H1 (cell line): ENCODE results near the gene SLC35F6. TPM values are rescaled to one million over a fixed set of nuclear protein-coding genes. Genes with fewer than 3 reads are reported as not detected.

Experiments
- CTCF ChIA-PET: fragments of 300-600 bp; sonication (Branson Sonifier 250); formaldehyde crosslinking; loops from one replicate; lab custom pipeline; 2021; ENCODE audit not compliant: partially characterized antibody; lab: Charles Lee
- POLR2A ChIA-PET: fragments of 300-600 bp; sonication (Branson Sonifier 250); formaldehyde crosslinking; loops from one replicate; lab custom pipeline; 2021; ENCODE audit warnings: inconsistent platforms; ENCODE audit not compliant: partially characterized antibody; lab: Charles Lee
- DNase-seq, 2 experiments: peaks; one replicate each; pipeline versions ENCODE4 v3.0.0 to v3.0.0-alpha.2; 2010 to 2022; ENCODE audit warnings: low spot score in 2 of 2, low read depth in 1 of 2, mixed read lengths in 1 of 2
- FAIRE-seq: peaks from 2 replicates; lab custom pipeline; 2011; peaks lifted over from hg19 to GRCh38; lab: Jason Lieb, UNC
- H2AFZ ChIP-seq: 2 replicates; pipeline ENCODE4 v1.8.1; 2012; ENCODE audit warnings: low read length, inconsistent platforms
- H2AK5ac ChIP-seq: 2 replicates; pipeline ENCODE4 v1.6.1; 2013; ENCODE audit warnings: low read depth, low read length
- H2BK120ac ChIP-seq: replicated peaks from 2 replicates; pipeline ENCODE3; 2013; ENCODE audit warnings: low read depth, low read length, inconsistent platforms
- H2BK12ac ChIP-seq: 2 replicates; pipeline ENCODE4 v1.6.1; 2013; ENCODE audit warnings: low read depth, low read length
- H2BK15ac ChIP-seq: 2 replicates; pipeline ENCODE4 v1.6.1; 2013; ENCODE audit warnings: low read length
- H2BK20ac ChIP-seq: 2 replicates; pipeline ENCODE4 v1.6.1; 2013; ENCODE audit warnings: low read length
- H2BK5ac ChIP-seq: 2 replicates; pipeline ENCODE4 v1.6.1; 2013; ENCODE audit warnings: low read depth, low read length
- H3K14ac ChIP-seq: 2 replicates; pipeline ENCODE4 v1.6.1; 2013; ENCODE audit warnings: inconsistent platforms; ENCODE audit not compliant: insufficient read length
- H3K18ac ChIP-seq: 2 replicates; pipeline ENCODE4 v1.6.1; 2013; ENCODE audit warnings: low read length; ENCODE audit errors: extremely low read depth
- H3K23ac ChIP-seq: 2 replicates; pipeline ENCODE4 v1.6.1; 2013; ENCODE audit warnings: inconsistent platforms; ENCODE audit not compliant: insufficient read length
- H3K23me2 ChIP-seq: 2 replicates; pipeline ENCODE4 v1.6.1; 2013; ENCODE audit warnings: low read depth, low read length
- H3K27ac ChIP-seq: 2 replicates; pipeline ENCODE4 v1.6.1; 2011; ENCODE audit warnings: low read depth, low read length, inconsistent platforms
- H3K27me3 ChIP-seq, 4 experiments: replicated peaks in 1 of 4; 1 replicate in 1 of 4; 2 replicates in 3 of 4; pipeline versions ENCODE4 v1.6.1 to v1.8.1; 2011 to 2013; ENCODE audit warnings: low read length in 3 of 4, mild to moderate bottlenecking in 3 of 4, inconsistent platforms in 2 of 4, mixed read lengths in 2 of 4, moderate library complexity in 1 of 4; ENCODE audit not compliant: control insufficient read depth in 3 of 4, insufficient read depth in 3 of 4; ENCODE audit errors: extremely low read depth in 1 of 4
- H3K36me3 ChIP-seq, 4 experiments: 2 replicates each; pipeline versions ENCODE4 v1.6.1 to v1.8.1; 2011 to 2013; ENCODE audit warnings: mild to moderate bottlenecking in 4 of 4, low read length in 3 of 4, moderate library complexity in 2 of 4, control low read depth in 1 of 4, inconsistent platforms in 1 of 4; ENCODE audit not compliant: insufficient read depth in 4 of 4, control insufficient read depth in 2 of 4
- H3K4ac ChIP-seq: replicated peaks from 2 replicates; pipeline ENCODE3; 2013; ENCODE audit warnings: low read length, low read depth, mixed read lengths, inconsistent platforms; ENCODE audit not compliant: insufficient read length
- H3K4me1 ChIP-seq, 4 experiments: replicated peaks in 1 of 4; 1 replicate in 1 of 4; 2 replicates in 3 of 4; pipeline versions ENCODE4 v1.6.1 to v1.8.1; 2011 to 2013; ENCODE audit warnings: low read length in 3 of 4, inconsistent platforms in 2 of 4, mixed read lengths in 1 of 4; ENCODE audit not compliant: insufficient read depth in 4 of 4, control insufficient read depth in 3 of 4
- H3K4me2 ChIP-seq, 2 experiments: 2 replicates each; pipeline versions ENCODE4 v1.6.1 to v1.8.1; 2011 to 2013; ENCODE audit warnings: low read depth in 2 of 2, low read length in 2 of 2, control low read depth in 1 of 2, inconsistent platforms in 1 of 2, mild to moderate bottlenecking in 1 of 2; ENCODE audit not compliant: insufficient read depth in 1 of 2
- H3K4me3 ChIP-seq, 4 experiments: fragments of 200-600, 300-600 bp in 1 of 4; sonication (generic), shearing (Covaris generic), sonication (Bioruptor Twin) in 1 of 4; 2 replicates each; pipeline versions ENCODE4 v1.5.1 to v1.8.1; 2011 to 2016; ENCODE audit warnings: low read length in 4 of 4, low read depth in 3 of 4, control low read depth in 2 of 4, inconsistent platforms in 2 of 4, mild to moderate bottlenecking in 2 of 4, mixed read lengths in 1 of 4, moderate library complexity in 1 of 4; ENCODE audit not compliant: insufficient read depth in 2 of 4; ENCODE audit errors: extremely low read depth in 1 of 4
- H3K56ac ChIP-seq: replicated peaks from 2 replicates; pipeline ENCODE3; 2013; ENCODE audit warnings: low read depth, mild to moderate bottlenecking, mixed read lengths, low read length, inconsistent platforms; ENCODE audit not compliant: insufficient read length
- H3K79me1 ChIP-seq: 2 replicates; pipeline ENCODE4 v1.6.1; 2013; ENCODE audit warnings: low read depth, low read length, control low read depth
- H3K79me2 ChIP-seq, 2 experiments: 2 replicates each; pipeline versions ENCODE4 v1.6.1 to v1.8.1; 2012 to 2013; ENCODE audit warnings: low read length in 2 of 2, mild to moderate bottlenecking in 2 of 2, inconsistent platforms in 1 of 2; ENCODE audit not compliant: insufficient read depth in 2 of 2, control insufficient read depth in 1 of 2
- H3K9ac ChIP-seq, 4 experiments: replicated peaks in 1 of 4; 1 replicate in 1 of 4; 2 replicates in 3 of 4; pipeline versions ENCODE4 v1.6.1 to v1.8.1; 2011 to 2013; ENCODE audit warnings: low read depth in 3 of 4, low read length in 3 of 4, control low read depth in 2 of 4, mild to moderate bottlenecking in 2 of 4, moderate library complexity in 2 of 4, inconsistent platforms in 1 of 4; ENCODE audit errors: extremely low read depth in 1 of 4
- H3K9me3 ChIP-seq, 2 experiments: 2 replicates each; pipeline versions ENCODE4 v1.6.1 to v1.8.1; 2012 to 2013; ENCODE audit warnings: mild to moderate bottlenecking in 2 of 2, moderate library complexity in 2 of 2, control low read depth in 1 of 2, inconsistent platforms in 1 of 2, low read depth in 1 of 2, low read length in 1 of 2, mixed read lengths in 1 of 2; ENCODE audit not compliant: insufficient read depth in 2 of 2
- H4K20me1 ChIP-seq, 2 experiments: replicated peaks in 1 of 2; 2 replicates each; pipeline versions ENCODE3 to v1.8.1; 2011 to 2013; ENCODE audit warnings: inconsistent platforms in 2 of 2, low read length in 2 of 2, mild to moderate bottlenecking in 1 of 2; ENCODE audit not compliant: insufficient read depth in 2 of 2, control insufficient read depth in 1 of 2
- H4K5ac ChIP-seq: 2 replicates; pipeline ENCODE4 v1.6.1; 2013; ENCODE audit warnings: low read length, low read depth, mixed read lengths, inconsistent platforms; ENCODE audit not compliant: insufficient read length
- H4K8ac ChIP-seq: 2 replicates; pipeline ENCODE4 v1.8.0; 2013; ENCODE audit warnings: mild to moderate bottlenecking, moderate library complexity, low read length, inconsistent platforms; ENCODE audit not compliant: insufficient read depth; ENCODE audit errors: extremely low read depth
- H4K91ac ChIP-seq: replicated peaks from 2 replicates; pipeline ENCODE3; 2013; ENCODE audit warnings: low read length, mixed read lengths, inconsistent platforms; ENCODE audit not compliant: insufficient read length
- NRF1 ChIP-seq: IDR thresholded peaks from 2 replicates; pipeline ENCODE4 v1.6.1; 2011; ENCODE audit warnings: mild to moderate bottlenecking, low read depth, low read length, improper control_type of control experiment
- WGBS, 2 experiments: shearing (Covaris generic) in 1 of 2; methylation state at CpG; one replicate each; pipeline versions ENCODE4 v1.1.6 to v1.1.7; 2013 to 2015; ENCODE audit warnings: low lambda C conversion rate in 2 of 2, mixed read lengths in 2 of 2, inconsistent platforms in 1 of 2, low coverage in 1 of 2, missing lambda C conversion rate in 1 of 2; ENCODE audit not compliant: insufficient replicate concordance in 2 of 2, insufficient coverage in 1 of 2, insufficient read length in 1 of 2; ENCODE audit errors: extremely low coverage in 1 of 2, missing lambda C conversion rate in 1 of 2; 5-methylcytosine and 5-hydroxymethylcytosine counted together
- polyA plus RNA-seq, 7 experiments: library from polyadenylated mRNA; depleted of rRNA in 3 of 7; stranded (reverse) in 5 of 7; unstranded in 2 of 7; fragments of >200 nt in 5 of 7; fragments of 200-250 nt in 2 of 7; gene quantifications; 1 replicate in 5 of 7; 2 replicates in 1 of 7; 4 replicates in 1 of 7; pipeline versions ENCODE4 v1.2.1 to v1.2.3, GENCODE V29; 2011 to 2013; ENCODE audit warnings: missing spikeins in 2 of 7, mixed read lengths in 2 of 7
- total RNA-seq: library from RNA; stranded (reverse); fragmentation: NEBNext Ultra II Directional; extraction: Animal tissue kit (Norgen Biotek cat#: 25700); gene quantifications from 2 replicates; pipeline ENCODE4 v1.2.1, GENCODE V29; 2021

Gene SLC35F6
- total and polyA plus RNA-seq, 2 of the 8 experiments (the other 6 are each of a cell fraction or from before 2014, with no cell fraction given): 11.2 to 13.5 TPM

DNA sequence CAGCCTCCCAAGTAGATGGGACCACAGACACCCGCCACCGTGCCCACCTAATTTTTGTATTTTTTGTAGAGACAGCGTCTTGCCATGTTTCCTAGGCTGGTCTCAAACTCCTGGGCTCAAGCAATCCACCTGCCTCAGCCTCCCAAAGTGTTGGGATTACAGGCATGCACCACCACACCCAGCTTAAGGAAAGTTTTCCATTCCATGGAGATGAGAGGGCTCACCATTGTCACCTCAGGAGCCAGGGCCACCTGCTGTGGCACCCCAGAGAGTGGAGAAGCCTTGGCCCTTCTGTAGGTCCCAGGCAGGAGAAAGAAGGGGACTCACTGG lies 4.6 kb downstream of the SLC35F6 start:
- no peak overlapping the region for H2BK120ac ChIP-seq
- H3K4me2 ChIP-seq: no peak overlapping the region
- H3K27ac ChIP-seq: no peak overlapping the region
- H4K5ac ChIP-seq: no peak overlapping the region
- CTCF ChIA-PET: interaction anchor here (1.2 to 1.6 kb wide), 5 partner anchors 8 to 77 kb away, joined by 3 to 5 read pairs (median 3); no protein-coding TSS in a partner anchor
- peaks cover 3% of the 10 kb centered on the region; the same call in 1 of the 2 replicates for H3K23me2 ChIP-seq
- H4K8ac ChIP-seq: no peak overlapping the region
- no peak overlapping the region for H3K9ac ChIP-seq
- no peak for TF ChIP-seq NRF1
- TF ChIP-seq, all 59 proteins: peak for 0
- Histone ChIP-seq H4K91ac (no peak overlapping the region), H3K9me3 (no peaks in the 10 kb centered on the region), H2BK5ac (no peak overlapping the region), H2AK5ac (no peak overlapping the region), H3K4ac (no peak overlapping the region), H2BK15ac (no peak overlapping the region), H4K20me1 (peaks cover 7 to 9% of the 10 kb centered on the region in 2 experiments), H2BK12ac (no peak overlapping the region), H3K18ac (no peak overlapping the region), H3K23ac (no peak overlapping the region), H3K56ac (no peak overlapping the region), H3K4me1 (peaks cover 0 to 9% (median 4%) of the 10 kb centered on the region in 4 experiments; a peak in 4 of 7 replicates), H3K27me3 (peaks cover 0 to 3% (median 0%) of the 10 kb centered on the region in 4 experiments; a peak in 2 of 7 replicates), H3K79me2 (peaks cover 0 to 2% of the 10 kb centered on the region in 2 experiments; a peak in 1 of 4 replicates), H2AFZ (no peak overlapping the region), H3K79me1 (peaks cover 3% of the 10 kb centered on the region; the same call in 1 of the 2 replicates), H3K14ac (no peak overlapping the region), H3K36me3 (no peaks in the 10 kb centered on the region), H2BK20ac (no peak overlapping the region), H3K4me3 (no peak overlapping the region)
- POLR2A ChIA-PET: interaction anchor here (0.8 to 1.8 kb wide), 4 partner anchors 9 to 22 kb away, joined by 3 to 6 read pairs (median 4); no protein-coding TSS in a partner anchor
- no peak for FAIRE-seq
- DNase-seq: no peak
- WGBS, 2 experiments: 87% methylated on average over 3 of the region's 3 CpGs; no CpG with 5 or more reads in 1 of the 2 experiments
